OCI-LY1 (cell line): ENCODE results near the gene GALNT8.

Experiments used
- H2AFZ ChIP-seq: fragments of 200-600 bp; sonication (generic), shearing (Covaris generic); 2 replicates; pipeline ENCODE4 v1.6.0; 2014; ENCODE audit warnings: antibody characterized with exemption, mild to moderate bottlenecking, low read length
- H3F3A ChIP-seq: fragments of 200-600 bp; sonication (generic), shearing (Covaris generic); 2 replicates; pipeline ENCODE4 v1.6.0; 2014; ENCODE audit warnings: mild to moderate bottlenecking, antibody characterized with exemption, low read length, moderate library complexity; ENCODE audit not compliant: insufficient read depth
- H3K27ac ChIP-seq: fragments of 200-600 bp; sonication (generic); 2 replicates; pipeline ENCODE4 v1.5.1; 2014; ENCODE audit warnings: low read length, mixed run types, mild to moderate bottlenecking, low read depth; ENCODE audit not compliant: poor library complexity, severe bottlenecking
- H3K27me3 ChIP-seq: fragments of 200-600 bp; sonication (generic); 2 replicates; pipeline ENCODE4 v1.6.0; 2014; ENCODE audit warnings: antibody characterized with exemption, mild to moderate bottlenecking, low read length, moderate library complexity; ENCODE audit not compliant: insufficient read depth
- H3K36me3 ChIP-seq: fragments of 200-600 bp; sonication (generic); 2 replicates; pipeline ENCODE4 v1.6.1; 2014; ENCODE audit warnings: mild to moderate bottlenecking, antibody characterized with exemption, low read length, moderate library complexity, mixed read lengths; ENCODE audit not compliant: insufficient read depth
- H3K4me1 ChIP-seq: fragments of 200-600 bp; sonication (generic); 2 replicates; pipeline ENCODE4 v1.5.1; 2014; ENCODE audit warnings: mild to moderate bottlenecking, low read length, moderate library complexity; ENCODE audit not compliant: insufficient read depth, severe bottlenecking
- H3K4me2 ChIP-seq: fragments of 200-600 bp; sonication (generic), shearing (Covaris generic); 2 replicates; pipeline ENCODE4 v1.6.1; 2014; ENCODE audit warnings: low read length
- H3K4me3 ChIP-seq: fragments of 200-600 bp; sonication (generic); 2 replicates; pipeline ENCODE4 v1.5.1; 2014; ENCODE audit warnings: low read length, low read depth, mild to moderate bottlenecking, mixed read lengths; ENCODE audit not compliant: poor library complexity, severe bottlenecking
- H3K79me2 ChIP-seq: fragments of 200-600 bp; shearing (Covaris generic); 2 replicates; pipeline ENCODE4 v1.6.1; 2016; ENCODE audit warnings: mixed run types, low read length, mixed read lengths; ENCODE audit not compliant: insufficient read depth
- H3K9ac ChIP-seq: fragments of 200-600 bp; sonication (generic), shearing (Covaris generic); 2 replicates; pipeline ENCODE4 v1.6.1; 2014; ENCODE audit warnings: mild to moderate bottlenecking, low read length, mixed read lengths
- H3K9me2 ChIP-seq: fragments of 200-600 bp; sonication (generic), shearing (Covaris generic); 2 replicates; pipeline ENCODE4 v1.6.1; 2014; ENCODE audit warnings: low read depth, mild to moderate bottlenecking, low read length, mixed read lengths
- H3K9me3 ChIP-seq: fragments of 200-600 bp; shearing (Covaris generic); 2 replicates; pipeline ENCODE4 v1.6.1; 2014; ENCODE audit warnings: low read length, mixed read lengths
- H4K20me1 ChIP-seq: fragments of 200-600 bp; sonication (generic), shearing (Covaris generic); 2 replicates; pipeline ENCODE4 v1.6.0; 2016; ENCODE audit warnings: mild to moderate bottlenecking, low read length; ENCODE audit not compliant: insufficient read depth
- EZH2 ChIP-seq: fragments of 200-600 bp; sonication (generic), shearing (Covaris generic); IDR thresholded peaks from 2 replicates; pipeline ENCODE4 v1.8.0; 2017; ENCODE audit warnings: borderline replicate concordance, mixed run types, mild to moderate bottlenecking, antibody characterized with exemption, low read length, moderate library complexity, mixed read lengths
- TF ChIP-seq, protein P1 (sequence below): fragments of 200-600 bp; sonication (generic), shearing (Covaris generic); IDR thresholded peaks from 2 replicates; pipeline ENCODE4 v1.5.1; 2017; ENCODE audit warnings: mild to moderate bottlenecking, antibody characterized with exemption, low read length, moderate library complexity, mixed read lengths

Gene GALNT8

DNA sequence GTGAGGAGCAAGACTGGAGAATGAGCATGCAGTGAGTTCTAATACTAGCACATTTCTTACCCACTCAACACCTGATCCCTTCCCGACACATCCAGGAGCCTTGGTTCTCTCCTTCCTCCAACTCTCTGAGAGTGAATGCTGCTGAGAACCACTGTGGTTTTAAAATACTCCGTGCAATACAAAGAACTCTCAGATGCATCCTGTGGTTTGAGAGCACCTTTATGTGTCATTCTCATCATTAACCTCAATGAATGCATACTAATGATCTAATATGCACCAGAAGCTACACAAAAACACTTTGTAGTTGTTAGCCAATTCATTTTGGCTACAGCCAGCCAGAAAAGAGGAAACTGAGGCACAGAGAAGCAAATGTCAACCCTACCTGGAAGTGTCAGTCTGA lies 87.6 kb downstream of the GALNT8 start:
- Histone ChIP-seq H3K4me2 (no peak overlapping the region), H3K27me3 (no peaks in the 10 kb centered on the region), H3K36me3 (peaks cover 50% of the 10 kb centered on the region), H4K20me1 (no peaks in the 10 kb centered on the region), H3K79me2 (no peaks in the 10 kb centered on the region), H3K4me3 (no peak overlapping the region), H3K9me2 (no peaks in the 10 kb centered on the region), H3K9ac (no peak overlapping the region), H2AFZ (no peak overlapping the region), H3F3A (no peaks in the 10 kb centered on the region), H3K9me3 (no peaks in the 10 kb centered on the region), H3K4me1 (no peaks in the 10 kb centered on the region), H3K27ac (no peak overlapping the region)
- TF ChIP-seq, protein P1, sequence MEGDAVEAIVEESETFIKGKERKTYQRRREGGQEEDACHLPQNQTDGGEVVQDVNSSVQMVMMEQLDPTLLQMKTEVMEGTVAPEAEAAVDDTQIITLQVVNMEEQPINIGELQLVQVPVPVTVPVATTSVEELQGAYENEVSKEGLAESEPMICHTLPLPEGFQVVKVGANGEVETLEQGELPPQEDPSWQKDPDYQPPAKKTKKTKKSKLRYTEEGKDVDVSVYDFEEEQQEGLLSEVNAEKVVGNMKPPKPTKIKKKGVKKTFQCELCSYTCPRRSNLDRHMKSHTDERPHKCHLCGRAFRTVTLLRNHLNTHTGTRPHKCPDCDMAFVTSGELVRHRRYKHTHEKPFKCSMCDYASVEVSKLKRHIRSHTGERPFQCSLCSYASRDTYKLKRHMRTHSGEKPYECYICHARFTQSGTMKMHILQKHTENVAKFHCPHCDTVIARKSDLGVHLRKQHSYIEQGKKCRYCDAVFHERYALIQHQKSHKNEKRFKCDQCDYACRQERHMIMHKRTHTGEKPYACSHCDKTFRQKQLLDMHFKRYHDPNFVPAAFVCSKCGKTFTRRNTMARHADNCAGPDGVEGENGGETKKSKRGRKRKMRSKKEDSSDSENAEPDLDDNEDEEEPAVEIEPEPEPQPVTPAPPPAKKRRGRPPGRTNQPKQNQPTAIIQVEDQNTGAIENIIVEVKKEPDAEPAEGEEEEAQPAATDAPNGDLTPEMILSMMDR: no peak
- TF ChIP-seq EZH2: no peak

DNA sequence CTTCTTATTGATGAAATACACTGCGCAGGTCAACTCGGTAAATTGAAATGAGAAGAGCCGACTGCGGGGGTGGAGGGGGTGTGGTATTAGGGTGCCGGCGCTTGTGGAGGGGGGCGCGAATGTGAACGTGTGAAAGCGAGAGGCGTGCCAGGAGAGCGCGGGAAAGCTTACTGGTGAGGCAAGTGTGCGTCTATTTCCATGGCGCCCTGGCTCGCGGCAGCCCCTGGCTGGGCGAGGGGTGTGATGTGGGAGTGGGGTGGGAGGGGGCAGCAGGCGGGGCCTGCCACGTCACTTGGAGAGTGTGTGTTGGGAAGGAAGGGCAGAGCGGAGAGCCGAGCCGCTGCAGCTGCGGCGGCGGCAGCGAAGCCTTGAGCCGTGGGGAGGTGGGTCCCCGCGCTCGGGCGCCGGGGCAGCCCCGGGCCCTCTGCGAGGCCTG lies 88.8 kb downstream of the GALNT8 start:
- H3K27me3 ChIP-seq: no peaks in the 10 kb centered on the region
- no peak overlapping the region for H3K4me2 ChIP-seq
- no peak overlapping the region for H3K4me3 ChIP-seq
- H4K20me1 ChIP-seq: no peaks in the 10 kb centered on the region
- no peak overlapping the region for H3K9ac ChIP-seq
- H3K36me3 ChIP-seq: peaks cover 62% of the 10 kb centered on the region
- H3K4me1 ChIP-seq: no peaks in the 10 kb centered on the region
- H3F3A ChIP-seq: no peaks in the 10 kb centered on the region
- no peak overlapping the region for H2AFZ ChIP-seq
- no peak overlapping the region for H3K27ac ChIP-seq
- no peaks in the 10 kb centered on the region for H3K79me2 ChIP-seq
- TF ChIP-seq EZH2: no peak
- TF ChIP-seq, protein P1: no peak
- no peaks in the 10 kb centered on the region for H3K9me2 ChIP-seq
- H3K9me3 ChIP-seq: no peaks in the 10 kb centered on the region

DNA sequence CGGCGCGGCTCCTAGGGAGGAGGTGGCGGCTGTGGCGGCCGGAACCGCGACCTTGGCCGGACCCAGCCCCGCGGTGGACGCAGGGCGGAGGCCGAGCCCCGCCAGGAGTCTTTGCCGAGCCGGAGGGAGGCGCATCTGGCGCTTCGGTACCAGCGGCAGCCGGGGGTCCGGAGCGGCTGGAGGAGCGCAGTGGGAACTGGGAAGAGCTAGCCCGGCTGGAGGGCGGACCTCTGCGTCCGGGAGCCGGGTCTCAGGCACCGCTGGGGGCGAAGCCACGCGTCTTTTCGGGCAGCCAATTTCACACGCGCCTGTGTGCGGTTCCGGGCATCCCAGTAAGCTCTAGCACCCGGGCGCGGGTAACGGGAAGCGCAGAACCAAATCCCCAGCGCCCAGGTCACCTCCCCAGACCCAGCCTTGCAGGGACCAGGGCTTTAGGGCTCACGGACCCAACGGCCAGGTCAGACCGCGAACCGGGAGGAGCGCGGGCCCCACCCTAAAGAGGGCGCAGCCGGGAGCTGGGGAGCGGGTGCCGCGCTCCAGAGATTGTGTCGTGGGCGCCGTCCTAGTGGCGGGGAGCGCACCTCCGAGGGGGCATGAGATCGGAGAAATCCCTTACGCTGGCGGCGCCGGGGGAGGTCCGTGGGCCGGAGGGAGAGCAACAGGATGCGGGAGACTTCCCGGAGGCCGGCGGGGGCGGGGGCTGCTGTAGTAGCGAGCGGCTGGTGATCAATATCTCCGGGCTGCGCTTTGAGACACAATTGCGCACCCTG lies 89.4 kb downstream of the GALNT8 start:
- no peaks in the 10 kb centered on the region for H3K9me2 ChIP-seq

More for the DNA sequence above, 89.4 kb downstream of the GALNT8 start:
- H3K27me3 ChIP-seq: no peaks in the 10 kb centered on the region
- H3K4me2 ChIP-seq: no peak overlapping the region
- H3K4me3 ChIP-seq: no peak overlapping the region
- H3K4me1 ChIP-seq: no peaks in the 10 kb centered on the region
- H3K79me2 ChIP-seq: no peaks in the 10 kb centered on the region
- no peak overlapping the region for H3K27ac ChIP-seq
- no peaks in the 10 kb centered on the region for H3F3A ChIP-seq
- peaks cover 63% of the 10 kb centered on the region for H3K36me3 ChIP-seq
- no peak overlapping the region for H3K9ac ChIP-seq
- TF ChIP-seq EZH2: no peak
- TF ChIP-seq, protein P1: no peak
- H3K9me3 ChIP-seq: no peaks in the 10 kb centered on the region
- H4K20me1 ChIP-seq: no peaks in the 10 kb centered on the region
- no peak overlapping the region for H2AFZ ChIP-seq
